BJ (cell line): ENCODE results near the gene PPP1R36. TPM values are rescaled to one million over a fixed set of nuclear protein-coding genes. Genes with fewer than 3 reads are reported as not detected.
A peak's percentile ranks its signal among the peaks of the same experiment; 100 is the strongest.
"Not testable (repeated sequence)": the region's sequence is repeated elsewhere in the genome, so short reads cannot be mapped to it uniquely, and the experiment has no call there.

Experiments used
- CTCF ChIA-PET: fragments of 350-600 bp; formaldehyde crosslinking; extraction: SDS; loops from one replicate; lab custom pipeline; 2021; ENCODE audit warnings: antibody characterized with exemption, inconsistent platforms; lab: Yijun Ruan, JAX
- POLR2A ChIA-PET: fragments of 300-600 bp; sonication (Branson Sonifier 250); formaldehyde crosslinking; extraction: SDS; loops from one replicate; lab custom pipeline; 2021; ENCODE audit warnings: antibody characterized with exemption; lab: Charles Lee
- DNase-seq: peaks from one replicate; pipeline ENCODE4 v3.0.0-alpha.2; 2011; ENCODE audit warnings: low read depth
- H3K27me3 ChIP-seq: 2 replicates; pipeline ENCODE4 v1.6.0; 2011; ENCODE audit warnings: low read length; ENCODE audit not compliant: control insufficient read depth, insufficient read depth
- H3K36me3 ChIP-seq: 2 replicates; pipeline ENCODE4 v1.5.1; 2011; ENCODE audit warnings: low read length; ENCODE audit not compliant: control insufficient read depth, insufficient read depth
- H3K4me3 ChIP-seq: 2 replicates; pipeline ENCODE4 v1.5.1; 2011; ENCODE audit warnings: low read depth, mild to moderate bottlenecking, control low read depth, low read length
- polyA plus RNA-seq: library from polyadenylated mRNA; depleted of rRNA; stranded (reverse); fragments of >200 nt; gene quantifications from 2 replicates; pipeline ENCODE4 v1.2.3, GENCODE V29; 2011
- TF ChIP-seq, protein P1 (sequence below): IDR thresholded peaks from 2 replicates; pipeline ENCODE4 v1.5.1; 2011; ENCODE audit warnings: low read depth, mild to moderate bottlenecking, control low read depth, inconsistent platforms, low read length, moderate library complexity; ENCODE audit not compliant: insufficient read depth

PPP1R36 gene
- polyA plus RNA-seq, 1 experiment, result 0.65 TPM

DNA sequence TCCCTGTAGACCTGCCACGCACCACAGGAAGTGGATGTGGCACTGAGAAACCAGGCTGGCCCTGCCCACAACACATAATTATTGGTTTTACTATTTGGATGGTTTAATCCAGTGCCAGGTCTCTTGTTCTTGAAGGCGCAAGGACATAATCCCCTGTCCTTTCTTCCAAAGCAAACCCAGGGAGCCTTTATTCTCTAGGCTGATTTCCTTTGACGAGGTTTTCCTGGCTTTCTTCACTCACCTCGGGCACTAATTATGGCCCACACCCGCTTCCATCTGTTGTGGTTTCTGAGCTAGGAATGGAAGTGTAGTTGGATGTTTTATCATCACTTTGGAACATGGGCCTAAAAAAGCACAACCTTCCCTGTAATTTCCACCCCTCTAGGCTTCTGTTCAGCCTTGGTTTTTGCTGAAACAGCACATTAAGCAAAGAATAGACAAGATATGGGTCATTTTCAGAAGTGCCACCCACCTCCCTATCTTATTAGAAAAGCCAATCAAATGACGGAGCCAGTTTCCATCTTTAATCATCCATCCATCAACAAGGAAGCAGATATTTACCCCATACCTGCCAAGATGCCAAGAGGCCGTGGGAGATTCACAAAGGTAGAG is 73.9 kb downstream of the PPP1R36 start:
- POLR2A ChIA-PET, result no interaction called here
- Histone ChIP-seq H3K4me3 (no peak overlapping the region), H3K27me3 (no peaks in the 10 kb centered on the region), H3K36me3 (no peaks in the 10 kb centered on the region)
- DNase-seq, result no peak
- CTCF ChIA-PET, result interaction anchor here (1.1 kb wide), 1 partner anchor 12 kb away, joined by 3 read pairs; no protein-coding TSS in a partner anchor
- TF ChIP-seq, protein P1, sequence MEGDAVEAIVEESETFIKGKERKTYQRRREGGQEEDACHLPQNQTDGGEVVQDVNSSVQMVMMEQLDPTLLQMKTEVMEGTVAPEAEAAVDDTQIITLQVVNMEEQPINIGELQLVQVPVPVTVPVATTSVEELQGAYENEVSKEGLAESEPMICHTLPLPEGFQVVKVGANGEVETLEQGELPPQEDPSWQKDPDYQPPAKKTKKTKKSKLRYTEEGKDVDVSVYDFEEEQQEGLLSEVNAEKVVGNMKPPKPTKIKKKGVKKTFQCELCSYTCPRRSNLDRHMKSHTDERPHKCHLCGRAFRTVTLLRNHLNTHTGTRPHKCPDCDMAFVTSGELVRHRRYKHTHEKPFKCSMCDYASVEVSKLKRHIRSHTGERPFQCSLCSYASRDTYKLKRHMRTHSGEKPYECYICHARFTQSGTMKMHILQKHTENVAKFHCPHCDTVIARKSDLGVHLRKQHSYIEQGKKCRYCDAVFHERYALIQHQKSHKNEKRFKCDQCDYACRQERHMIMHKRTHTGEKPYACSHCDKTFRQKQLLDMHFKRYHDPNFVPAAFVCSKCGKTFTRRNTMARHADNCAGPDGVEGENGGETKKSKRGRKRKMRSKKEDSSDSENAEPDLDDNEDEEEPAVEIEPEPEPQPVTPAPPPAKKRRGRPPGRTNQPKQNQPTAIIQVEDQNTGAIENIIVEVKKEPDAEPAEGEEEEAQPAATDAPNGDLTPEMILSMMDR, result no peak

GRCh38 chr14:64625386-64626232 is 75.8 kb downstream of the PPP1R36 start:
- POLR2A ChIA-PET, result no interaction called here

GRCh38 chr14:64628940-64629408 is 79.2 kb downstream of the PPP1R36 start:
- POLR2A ChIA-PET, result interaction anchor here (0.7 to 1.1 kb wide), 4 partner anchors 8 to 88 kb away, joined by 3 to 6 read pairs (median 4); partner anchors contain the start of gene HSPA2
- CTCF ChIA-PET, result interaction anchor here (0.6 to 3.4 kb wide), 12 partner anchors 8 to 263 kb away, joined by 3 to 15 read pairs (median 4); partner anchors contain the start of gene HSPA2
- no peak overlapping the region for H3K4me3 ChIP-seq
- TF ChIP-seq, protein P1, result peak; percentile 20; the same call in 1 of the 2 replicates
- peak; percentile 96 for DNase-seq
- no peaks in the 10 kb centered on the region for H3K36me3 ChIP-seq
- H3K27me3 ChIP-seq, result no peaks in the 10 kb centered on the region

More at GRCh38 chr14:64625386-64626232, 75.8 kb downstream of the PPP1R36 start:
- no peaks in the 10 kb centered on the region for H3K36me3 ChIP-seq
- DNase-seq, result no peak
- H3K4me3 ChIP-seq, result no peak overlapping the region
- CTCF ChIA-PET, result interaction anchor here (0.5 to 1.9 kb wide), 5 partner anchors 10 to 498 kb away, joined by 3 to 8 read pairs (median 4); partner anchors contain the start of gene HSPA2
- no peaks in the 10 kb centered on the region for H3K27me3 ChIP-seq
- TF ChIP-seq, protein P1, result no peak

DNA sequence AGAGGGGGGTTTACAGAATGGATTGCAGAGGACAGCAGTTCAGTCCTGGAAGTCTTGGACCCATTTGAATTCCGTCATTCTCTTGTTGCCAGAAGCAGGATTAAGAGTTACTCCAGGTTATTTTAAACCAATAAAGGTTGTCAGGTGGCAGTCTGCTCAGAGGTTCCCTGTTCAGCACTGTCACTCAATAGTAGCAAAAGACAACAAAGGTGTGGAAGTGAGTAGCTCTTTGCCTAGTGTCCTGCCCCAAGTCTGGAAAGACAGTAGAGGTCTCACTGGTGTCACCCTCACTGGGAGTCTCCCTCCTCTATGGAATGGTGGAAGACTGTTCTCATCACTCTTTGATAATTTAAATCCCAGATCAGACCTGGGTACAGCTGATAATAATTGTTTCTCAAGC is 81.0 kb downstream of the PPP1R36 start:
- Histone ChIP-seq H3K27me3 (no peaks in the 10 kb centered on the region), H3K4me3 (no peak overlapping the region), H3K36me3 (no peaks in the 10 kb centered on the region)
- ChIA-PET CTCF (interaction anchor here (0.6 to 3.4 kb wide), 7 partner anchors 12 to 120 kb away, joined by 3 to 15 read pairs (median 4); no protein-coding TSS in a partner anchor), POLR2A (no interaction called here)
- no peak for DNase-seq
- TF ChIP-seq, protein P1, result no peak

- DNase-seq, H3K4me3 ChIP-seq, POLR2A ChIA-PET, H3K27me3 ChIP-seq, H3K36me3 ChIP-seq: not testable (repeated sequence)
- CTCF ChIA-PET, result interaction anchor here (0.6 to 1.0 kb wide), 4 partner anchors 13 to 121 kb away, joined by 3 to 5 read pairs (median 3); no protein-coding TSS in a partner anchor
Measured at GRCh38 chr14:64631222-64631621, 81.5 kb downstream of the PPP1R36 start.
